ENCODE data around the gene XPR1.

The XPR1 gene

DNA sequence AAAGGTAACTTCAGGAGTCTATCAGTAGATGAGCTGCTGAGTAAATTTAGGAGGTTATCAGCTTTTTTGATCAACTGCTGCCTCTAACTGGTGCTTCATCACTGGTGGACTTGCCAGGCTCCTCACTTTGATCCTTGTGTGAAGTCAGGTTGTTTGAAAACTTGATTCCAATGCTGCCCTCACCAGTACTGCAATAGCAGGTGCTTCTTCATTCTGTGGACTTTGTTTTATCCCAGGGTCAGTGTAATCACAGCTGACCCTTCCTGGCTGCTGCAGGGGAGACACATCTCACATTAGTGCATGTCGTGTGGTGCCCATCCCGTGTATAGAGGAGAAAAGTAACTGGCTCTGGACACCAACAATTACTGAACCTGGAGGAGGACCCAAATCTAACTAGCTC, 260.9 kb downstream of the XPR1 start:
- Histone ChIP-seq H3K9ac (ENCODE audit: low read length) (no peak overlapping the region), H3K4me3 (ENCODE audit: low read length) (no peak overlapping the region), H3K4me1 (ENCODE audit: control insufficient read depth, insufficient read depth, low read length) (no peaks in the 10 kb centered on the region), H3K27me3 (ENCODE audit: control insufficient read depth, insufficient read depth, low read length) (no peaks in the 10 kb centered on the region), H3K9me3 (ENCODE audit: control insufficient read depth, low read length) (no peaks in the 10 kb centered on the region), H3K36me3 (ENCODE audit: control insufficient read depth, insufficient read depth, low read length) (no peaks in the 10 kb centered on the region)

DNA sequence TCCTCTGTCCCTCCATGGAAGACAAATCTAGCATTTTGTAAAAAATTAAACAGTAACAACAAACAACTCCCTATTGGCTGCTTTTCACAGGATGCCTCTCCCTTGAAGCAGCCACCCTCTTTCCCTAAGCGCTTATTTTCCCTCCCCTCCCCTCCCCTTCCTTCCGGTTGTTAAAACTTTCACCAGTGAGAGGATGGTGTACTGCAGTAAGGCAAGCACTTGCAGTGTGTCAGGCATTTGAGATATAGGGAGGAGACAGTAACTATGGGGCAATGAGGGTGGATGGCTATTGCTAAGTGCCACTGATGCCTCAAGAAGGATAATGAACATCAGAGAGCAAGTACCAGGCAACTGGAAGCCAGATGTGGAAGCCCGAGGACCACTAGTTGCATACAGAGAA, 261.8 kb downstream of the XPR1 start:
- no peaks in the 10 kb centered on the region for H3K27me3 ChIP-seq (ENCODE audit: control insufficient read depth, insufficient read depth, low read length)
- no peak overlapping the region for H3K9ac ChIP-seq (ENCODE audit: low read length)
- H3K4me3 ChIP-seq (ENCODE audit: low read length): no peak overlapping the region
- no peaks in the 10 kb centered on the region for H3K36me3 ChIP-seq (ENCODE audit: control insufficient read depth, insufficient read depth, low read length)
- H3K9me3 ChIP-seq (ENCODE audit: control insufficient read depth, low read length): no peaks in the 10 kb centered on the region
- no peaks in the 10 kb centered on the region for H3K4me1 ChIP-seq (ENCODE audit: control insufficient read depth, insufficient read depth, low read length)

DNA sequence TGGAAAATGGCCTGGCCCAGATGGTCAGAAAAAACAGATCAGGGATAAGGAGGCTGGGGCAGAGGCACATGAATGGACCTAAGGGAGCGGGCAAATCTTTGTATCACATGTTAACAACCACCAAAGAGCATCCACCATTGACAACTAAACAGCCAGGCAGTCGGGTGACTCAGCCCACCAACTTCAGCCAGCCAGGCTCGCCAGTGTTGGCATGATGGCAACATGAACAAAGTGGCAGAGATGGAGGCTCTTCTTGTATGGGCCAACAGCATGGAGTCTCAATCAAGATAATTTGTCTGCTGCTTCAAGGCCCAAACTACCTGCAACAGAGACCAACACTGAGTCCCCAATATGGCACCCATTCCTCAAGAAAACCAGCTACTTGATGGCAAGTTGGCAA, 264.3 kb downstream of the XPR1 start:
- H3K27me3 ChIP-seq (ENCODE audit: control insufficient read depth, insufficient read depth, low read length): no peaks in the 10 kb centered on the region
- no peak overlapping the region for H3K4me3 ChIP-seq (ENCODE audit: low read length)
- no peak overlapping the region for H3K9ac ChIP-seq (ENCODE audit: low read length)
- H3K4me1 ChIP-seq (ENCODE audit: control insufficient read depth, insufficient read depth, low read length): no peaks in the 10 kb centered on the region
- no peaks in the 10 kb centered on the region for H3K36me3 ChIP-seq (ENCODE audit: control insufficient read depth, insufficient read depth, low read length)
- no peaks in the 10 kb centered on the region for H3K9me3 ChIP-seq (ENCODE audit: control insufficient read depth, low read length)

GRCh38 chr1:180898441-180899219, 266.8 kb downstream of the XPR1 start:
- Histone ChIP-seq H3K27me3 (ENCODE audit: control insufficient read depth, insufficient read depth, low read length) (no peaks in the 10 kb centered on the region), H3K4me1 (ENCODE audit: control insufficient read depth, insufficient read depth, low read length) (no peaks in the 10 kb centered on the region), H3K36me3 (ENCODE audit: control insufficient read depth, insufficient read depth, low read length) (no peaks in the 10 kb centered on the region), H3K4me3 (ENCODE audit: low read length) (no peak overlapping the region), H3K9ac (ENCODE audit: low read length) (no peak overlapping the region), H3K9me3 (ENCODE audit: control insufficient read depth, low read length) (no peaks in the 10 kb centered on the region)

- Histone ChIP-seq H3K4me1 (ENCODE audit: control insufficient read depth, insufficient read depth, low read length) (no peaks in the 10 kb centered on the region), H3K36me3 (ENCODE audit: control insufficient read depth, insufficient read depth, low read length) (no peaks in the 10 kb centered on the region), H3K4me3 (ENCODE audit: low read length) (no peak overlapping the region), H3K9ac (ENCODE audit: low read length) (no peak overlapping the region), H3K9me3 (ENCODE audit: control insufficient read depth, low read length) (no peaks in the 10 kb centered on the region), H3K27me3 (ENCODE audit: control insufficient read depth, insufficient read depth, low read length) (no peaks in the 10 kb centered on the region)
These were observed 267.4 kb downstream of the XPR1 start for GRCh38 chr1:180899262-180899661.

DNA sequence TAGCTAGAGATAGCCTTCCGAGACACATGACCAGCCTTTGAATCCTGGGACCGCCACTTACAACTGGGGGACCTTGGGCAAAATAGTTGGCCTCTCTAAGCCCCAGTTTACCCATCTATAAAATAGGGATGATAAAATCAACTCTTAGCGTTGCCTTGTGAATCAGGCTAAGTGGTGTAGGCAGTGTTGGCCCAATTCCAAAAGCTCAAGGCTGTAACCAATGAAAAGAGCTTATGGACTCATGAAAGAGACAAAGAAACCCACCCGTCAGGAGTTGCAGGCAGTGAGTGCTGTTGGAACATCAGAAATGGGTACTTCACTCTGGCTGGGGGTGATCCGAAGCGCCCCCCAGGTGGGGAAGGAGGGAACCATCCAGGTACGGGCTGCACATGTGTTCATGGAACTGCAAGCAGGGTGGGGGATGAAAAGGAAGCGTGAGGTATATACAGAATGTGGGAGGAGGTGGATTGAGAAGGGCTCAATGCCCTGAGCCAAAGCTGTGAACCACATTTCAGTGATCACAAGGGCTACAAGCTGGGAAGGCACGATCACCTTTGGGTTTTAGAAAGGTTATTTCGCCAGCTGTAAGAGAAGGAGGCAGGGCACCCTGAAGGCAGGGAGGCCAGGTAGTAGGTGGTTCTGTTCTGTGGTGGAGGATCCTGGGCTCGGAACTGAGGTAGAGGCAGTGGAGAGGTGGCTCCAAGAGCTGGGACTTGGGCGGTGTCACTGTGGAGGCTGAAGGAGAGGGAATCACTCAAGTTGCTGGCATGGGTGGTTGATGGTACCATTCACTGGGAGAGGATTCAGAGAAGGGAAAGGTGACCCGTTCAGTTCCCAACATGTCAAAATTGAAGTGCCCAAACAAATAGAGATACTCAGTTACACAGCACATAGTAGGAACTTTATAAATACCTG, 269.5 kb downstream of the XPR1 start:
- no peaks in the 10 kb centered on the region for H3K36me3 ChIP-seq (ENCODE audit: control insufficient read depth, insufficient read depth, low read length)
- H3K9ac ChIP-seq (ENCODE audit: low read length): no peak overlapping the region
- no peak overlapping the region for H3K4me3 ChIP-seq (ENCODE audit: low read length)
- H3K27me3 ChIP-seq (ENCODE audit: control insufficient read depth, insufficient read depth, low read length): no peaks in the 10 kb centered on the region
- no peaks in the 10 kb centered on the region for H3K9me3 ChIP-seq (ENCODE audit: control insufficient read depth, low read length)
- no peaks in the 10 kb centered on the region for H3K4me1 ChIP-seq (ENCODE audit: control insufficient read depth, insufficient read depth, low read length)

- Histone ChIP-seq H3K9me3 (ENCODE audit: control insufficient read depth, low read length) (no peaks in the 10 kb centered on the region), H3K27me3 (ENCODE audit: control insufficient read depth, insufficient read depth, low read length) (no peaks in the 10 kb centered on the region), H3K4me1 (ENCODE audit: control insufficient read depth, insufficient read depth, low read length) (no peaks in the 10 kb centered on the region), H3K4me3 (ENCODE audit: low read length) (no peak overlapping the region), H3K36me3 (ENCODE audit: control insufficient read depth, insufficient read depth, low read length) (no peaks in the 10 kb centered on the region), H3K9ac (ENCODE audit: low read length) (no peak overlapping the region)
These were observed 270.7 kb downstream of the XPR1 start for GRCh38 chr1:180902541-180902940.

DNA sequence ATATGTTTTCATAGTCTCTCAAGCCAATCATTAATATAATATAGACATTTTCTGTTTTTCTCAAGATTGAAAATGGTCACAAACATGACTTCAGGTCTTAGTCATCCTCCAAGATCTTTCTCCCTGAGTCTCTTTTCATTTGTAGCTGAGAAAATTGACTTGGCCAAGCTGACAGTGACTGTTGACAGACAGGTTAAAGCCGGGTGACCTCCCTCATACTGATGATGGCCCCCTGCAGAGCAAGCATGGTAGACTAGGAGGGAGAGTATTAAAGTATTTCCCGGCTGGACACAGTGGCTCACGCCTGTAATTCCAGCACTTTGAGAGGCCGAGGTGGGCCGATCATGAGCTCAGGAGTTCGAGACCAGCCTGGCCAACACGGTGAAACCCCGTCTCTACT, 274.1 kb downstream of the XPR1 start:
- Histone ChIP-seq H3K36me3 (ENCODE audit: control insufficient read depth, insufficient read depth, low read length) (no peaks in the 10 kb centered on the region), H3K9ac (ENCODE audit: low read length) (no peak overlapping the region), H3K4me3 (ENCODE audit: low read length) (no peak overlapping the region), H3K9me3 (ENCODE audit: control insufficient read depth, low read length) (no peaks in the 10 kb centered on the region), H3K27me3 (ENCODE audit: control insufficient read depth, insufficient read depth, low read length) (peaks cover 3% of the 10 kb centered on the region), H3K4me1 (ENCODE audit: control insufficient read depth, insufficient read depth, low read length) (no peaks in the 10 kb centered on the region)

DNA sequence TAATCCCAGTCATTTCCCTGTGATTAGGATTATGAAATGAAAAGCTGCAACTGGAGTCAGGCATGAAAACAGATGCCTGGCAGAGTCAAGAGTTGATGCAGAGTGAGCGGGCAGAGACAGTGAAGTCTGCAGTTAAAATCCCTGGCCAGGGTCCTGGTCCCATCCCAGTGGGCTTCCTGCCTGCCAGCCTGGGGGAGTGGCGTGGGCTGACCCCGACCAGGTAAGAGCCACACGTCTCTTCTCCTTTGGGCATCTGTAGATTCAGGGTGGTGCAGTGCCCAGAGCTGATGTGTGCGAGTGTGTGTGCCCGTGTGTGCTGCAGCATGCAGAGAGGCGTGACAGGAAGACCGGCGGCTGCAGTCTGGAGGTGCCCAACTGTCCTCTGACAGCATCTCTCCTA, 274.7 kb downstream of the XPR1 start:
- Histone ChIP-seq H3K9me3 (ENCODE audit: control insufficient read depth, low read length) (no peaks in the 10 kb centered on the region), H3K36me3 (ENCODE audit: control insufficient read depth, insufficient read depth, low read length) (no peaks in the 10 kb centered on the region), H3K4me3 (ENCODE audit: low read length) (no peak overlapping the region), H3K9ac (ENCODE audit: low read length) (no peak overlapping the region), H3K27me3 (ENCODE audit: control insufficient read depth, insufficient read depth, low read length) (peaks cover 4% of the 10 kb centered on the region), H3K4me1 (ENCODE audit: control insufficient read depth, insufficient read depth, low read length) (peaks cover 2% of the 10 kb centered on the region)

GRCh38 chr1:180907313-180908055, 275.7 kb downstream of the XPR1 start:
- Histone ChIP-seq H3K36me3 (ENCODE audit: control insufficient read depth, insufficient read depth, low read length) (no peaks in the 10 kb centered on the region), H3K4me1 (ENCODE audit: control insufficient read depth, insufficient read depth, low read length) (peaks cover 8% of the 10 kb centered on the region), H3K4me3 (ENCODE audit: low read length) (no peak overlapping the region), H3K9ac (ENCODE audit: low read length) (no peak overlapping the region), H3K9me3 (ENCODE audit: control insufficient read depth, low read length) (no peaks in the 10 kb centered on the region), H3K27me3 (ENCODE audit: control insufficient read depth, insufficient read depth, low read length) (peaks cover 14% of the 10 kb centered on the region)

GRCh38 chr1:180908074-180908765, 276.4 kb downstream of the XPR1 start:
- Histone ChIP-seq H3K27me3 (ENCODE audit: control insufficient read depth, insufficient read depth, low read length) (peaks cover 21% of the 10 kb centered on the region), H3K9ac (ENCODE audit: low read length) (no peak overlapping the region), H3K9me3 (ENCODE audit: control insufficient read depth, low read length) (no peaks in the 10 kb centered on the region), H3K4me1 (ENCODE audit: control insufficient read depth, insufficient read depth, low read length) (peaks cover 8% of the 10 kb centered on the region), H3K4me3 (ENCODE audit: low read length) (no peak overlapping the region), H3K36me3 (ENCODE audit: control insufficient read depth, insufficient read depth, low read length) (no peaks in the 10 kb centered on the region)

All from mucosa of stomach (tissue), 1 donor.